Measurements from ENCODE around the gene PTGFR.

- no peak for TF ChIP-seq CTCF (IDR thresholded peaks at IDR 0.05; ENCODE audit: low read depth, low read length)
- TF ChIP-seq EZH2phosphoT487 (IDR thresholded peaks at IDR 0.05; ENCODE audit: low read depth), result no peak
Measured at GRCh38 chr1:78535286-78535685, 44.5 kb downstream of the PTGFR start.
